Measurements from ENCODE around the gene ADARB1.

ADARB1 gene

DNA sequence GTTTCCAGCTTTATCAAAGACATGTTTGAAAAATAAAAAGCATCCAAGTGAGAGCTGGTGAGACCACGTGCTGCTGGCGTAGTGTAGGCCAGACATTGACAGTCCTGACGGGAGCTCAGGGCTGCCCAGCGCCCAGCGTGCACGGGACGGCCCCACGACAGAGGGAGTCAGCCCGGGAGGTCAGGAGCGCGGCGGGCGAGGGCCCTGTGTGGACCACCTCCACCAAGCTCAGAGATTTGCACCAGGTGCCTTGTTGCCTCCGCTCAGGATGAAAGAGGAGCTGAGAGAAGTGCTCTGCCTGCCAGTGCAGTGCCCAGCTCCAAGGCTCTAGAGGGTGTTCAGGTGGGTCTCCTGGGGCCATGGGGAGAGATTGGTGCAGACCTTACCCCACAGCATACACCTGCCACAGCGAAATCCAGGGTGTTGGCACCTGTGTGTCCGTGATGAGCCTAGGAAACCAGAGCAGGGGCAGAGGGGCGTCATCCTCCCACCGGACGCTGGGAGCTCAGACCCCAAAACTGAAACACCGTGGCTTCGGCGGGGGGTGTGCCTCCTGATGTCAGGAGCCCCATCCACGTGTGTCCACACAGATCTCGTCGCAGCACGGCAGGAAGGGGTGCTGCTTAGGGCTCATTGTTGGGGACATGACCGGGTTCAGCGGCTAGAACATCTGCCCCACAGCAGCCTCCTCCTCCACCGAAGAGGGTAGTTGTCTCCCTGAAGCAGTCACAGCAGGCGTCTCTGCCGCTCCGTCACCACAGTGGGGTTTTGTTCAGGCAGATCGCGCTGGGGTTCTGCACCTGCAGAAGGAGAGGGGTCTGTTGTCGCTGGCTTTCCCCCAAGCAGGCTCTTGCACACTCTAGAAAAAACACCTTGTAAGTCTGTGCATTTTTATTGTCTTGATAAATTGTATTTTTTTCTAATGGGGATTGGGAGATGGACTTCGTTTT, 149.1 kb downstream of the ADARB1 start:
- DNase-seq (ENCODE audit: low read depth, low spot score): no peak
- no peak overlapping the region for H3K4me3 ChIP-seq (ENCODE audit: low read length)

DNA sequence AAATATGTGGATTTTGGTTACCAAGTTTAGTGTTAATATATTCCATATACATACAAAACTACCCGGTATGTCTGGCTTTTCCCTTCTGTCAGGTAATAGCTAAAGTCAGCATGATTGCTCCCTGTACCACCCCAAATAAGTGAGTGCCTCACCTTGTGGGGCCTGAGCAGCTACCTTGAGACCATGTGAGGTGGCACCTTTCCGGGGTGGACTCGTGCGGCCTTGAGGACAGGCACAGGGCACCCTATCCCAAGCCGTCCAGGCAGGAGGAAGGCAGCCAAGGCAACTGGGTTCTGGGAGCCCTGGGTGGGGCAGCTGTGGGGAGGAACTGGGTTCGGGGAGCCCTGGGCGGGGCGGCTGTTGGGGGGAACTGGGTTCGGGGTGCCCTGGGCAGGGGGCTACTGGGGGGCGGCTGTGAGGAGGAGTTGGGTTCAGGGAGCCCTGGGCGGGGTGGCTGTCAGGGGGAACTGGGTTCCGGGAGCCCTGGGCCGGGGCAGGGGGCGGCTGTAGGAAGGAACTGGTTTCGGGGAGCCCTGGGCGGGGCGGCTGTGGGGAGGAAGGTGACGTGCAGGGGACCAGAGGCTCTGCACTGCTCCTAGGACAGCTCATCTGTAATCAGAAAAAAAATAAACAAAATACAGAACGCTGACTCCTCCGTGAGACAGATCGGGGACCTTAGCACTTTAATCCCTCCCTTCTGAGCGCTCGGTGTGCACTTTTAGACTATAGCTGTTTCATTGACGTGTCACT, 150.0 kb downstream of the ADARB1 start:
- no peak overlapping the region for H3K4me3 ChIP-seq (ENCODE audit: low read length)
- no peak for DNase-seq (ENCODE audit: low read depth, low spot score)

DNA sequence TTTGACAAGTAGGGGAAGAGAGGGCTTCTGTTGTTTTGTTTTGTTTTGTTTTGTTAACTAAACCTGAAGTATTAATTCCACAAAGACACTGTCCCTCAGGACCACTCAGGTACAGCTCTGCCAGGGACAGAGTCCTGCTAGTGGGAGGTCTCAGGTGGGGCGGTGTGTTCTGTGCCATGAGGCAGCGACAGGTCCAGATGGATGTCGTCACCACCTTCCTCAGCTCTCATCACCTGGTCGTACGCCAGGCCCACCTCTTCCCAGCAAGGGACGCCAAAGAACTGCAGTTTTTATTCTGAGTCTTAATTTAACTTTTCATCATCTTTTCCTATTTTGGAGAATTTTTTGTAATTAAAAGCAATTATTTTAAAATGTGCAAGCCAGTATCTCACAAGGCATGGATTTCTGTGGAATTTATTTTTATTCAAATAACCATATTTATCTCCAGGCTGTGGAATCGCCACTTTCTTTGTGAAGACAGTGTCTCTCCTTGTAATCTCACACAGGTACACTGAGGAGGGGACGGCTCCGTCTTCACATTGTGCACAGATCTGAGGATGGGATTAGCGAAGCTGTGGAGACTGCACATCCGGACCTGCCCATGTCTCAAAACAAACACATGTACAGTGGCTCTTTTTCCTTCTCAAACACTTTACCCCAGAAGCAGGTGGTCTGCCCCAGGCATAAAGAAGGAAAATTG, 150.8 kb downstream of the ADARB1 start:
- no peak overlapping the region for H3K4me3 ChIP-seq (ENCODE audit: low read length)
- no peak for DNase-seq (ENCODE audit: low read depth, low spot score)

DNA sequence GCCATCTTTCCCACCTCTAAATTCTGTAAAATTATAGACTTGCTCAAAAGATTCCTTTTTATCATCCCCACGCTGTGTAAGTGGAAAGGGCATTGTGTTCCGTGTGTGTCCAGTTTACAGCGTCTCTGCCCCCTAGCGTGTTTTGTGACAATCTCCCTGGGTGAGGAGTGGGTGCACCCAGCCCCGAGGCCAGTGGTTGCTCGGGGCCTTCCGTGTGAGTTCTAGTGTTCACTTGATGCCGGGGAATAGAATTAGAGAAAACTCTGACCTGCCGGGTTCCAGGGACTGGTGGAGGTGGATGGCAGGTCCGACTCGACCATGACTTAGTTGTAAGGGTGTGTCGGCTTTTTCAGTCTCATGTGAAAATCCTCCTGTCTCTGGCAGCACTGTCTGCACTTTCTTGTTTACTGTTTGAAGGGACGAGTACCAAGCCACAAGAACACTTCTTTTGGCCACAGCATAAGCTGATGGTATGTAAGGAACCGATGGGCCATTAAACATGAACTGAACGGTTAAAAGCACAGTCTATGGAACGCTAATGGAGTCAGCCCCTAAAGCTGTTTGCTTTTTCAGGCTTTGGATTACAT, 151.5 kb downstream of the ADARB1 start:
- no peak for DNase-seq (ENCODE audit: low read depth, low spot score)
- no peak overlapping the region for H3K4me3 ChIP-seq (ENCODE audit: low read length)

DNA sequence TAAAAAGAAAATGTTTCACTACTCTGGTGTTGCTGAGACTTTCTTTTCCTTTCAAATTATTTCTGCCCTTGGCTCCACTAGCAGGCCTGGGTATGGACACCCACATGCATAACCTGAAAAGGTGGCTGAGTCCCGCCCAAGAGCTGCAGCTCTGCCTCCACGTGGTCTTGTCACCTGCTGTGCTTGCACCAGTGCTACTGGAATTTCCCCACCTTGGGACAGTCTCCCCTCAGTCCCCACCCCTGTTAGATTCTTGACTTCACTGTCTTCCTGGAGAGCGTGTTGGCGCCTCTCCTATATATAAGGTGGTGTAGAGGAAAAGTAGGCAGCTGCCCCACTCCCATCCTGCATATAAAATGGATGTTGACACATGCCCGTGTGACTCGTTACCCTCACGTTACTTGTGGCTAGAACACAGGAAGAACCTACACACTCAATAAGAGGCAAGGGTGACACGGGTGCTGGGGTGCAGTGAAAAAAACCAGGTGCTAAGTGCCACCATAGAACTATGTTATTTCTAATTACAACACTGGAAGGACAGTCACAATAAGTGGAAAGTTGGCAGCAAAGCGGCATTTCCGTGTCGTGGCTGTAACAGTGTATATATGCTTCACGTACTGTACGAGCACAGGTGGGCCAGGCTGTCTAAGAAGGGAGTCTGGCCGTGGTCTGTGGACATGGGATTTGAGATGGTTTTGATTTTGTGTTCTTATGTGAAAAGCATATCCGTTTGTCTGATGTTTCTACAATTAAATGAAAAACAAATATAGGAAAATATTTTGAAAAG, 152.4 kb downstream of the ADARB1 start:
- peak; percentile 23 for DNase-seq (ENCODE audit: low read depth, low spot score)
- no peak overlapping the region for H3K4me3 ChIP-seq (ENCODE audit: low read length)

DNA sequence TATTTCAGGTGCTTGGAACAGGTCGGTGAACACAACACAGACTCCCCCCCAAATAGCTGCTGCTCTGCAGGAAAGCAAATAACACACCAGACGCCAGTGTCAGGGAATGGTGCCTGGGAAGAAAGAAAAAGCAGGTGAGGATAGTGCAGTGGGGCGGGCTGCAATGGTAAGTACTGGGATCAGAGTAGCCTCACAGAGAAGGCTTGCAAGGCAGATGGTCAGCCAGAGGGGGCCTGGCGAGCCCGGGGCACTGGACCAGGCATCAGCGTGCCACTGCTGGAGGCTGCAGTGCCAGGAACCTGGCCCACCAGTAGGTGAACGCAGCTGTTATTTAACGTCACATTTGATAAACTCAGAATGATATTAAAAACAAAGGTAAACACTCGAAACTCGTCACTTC, 153.4 kb downstream of the ADARB1 start:
- no peak for DNase-seq (ENCODE audit: low read depth, low spot score)

DNA sequence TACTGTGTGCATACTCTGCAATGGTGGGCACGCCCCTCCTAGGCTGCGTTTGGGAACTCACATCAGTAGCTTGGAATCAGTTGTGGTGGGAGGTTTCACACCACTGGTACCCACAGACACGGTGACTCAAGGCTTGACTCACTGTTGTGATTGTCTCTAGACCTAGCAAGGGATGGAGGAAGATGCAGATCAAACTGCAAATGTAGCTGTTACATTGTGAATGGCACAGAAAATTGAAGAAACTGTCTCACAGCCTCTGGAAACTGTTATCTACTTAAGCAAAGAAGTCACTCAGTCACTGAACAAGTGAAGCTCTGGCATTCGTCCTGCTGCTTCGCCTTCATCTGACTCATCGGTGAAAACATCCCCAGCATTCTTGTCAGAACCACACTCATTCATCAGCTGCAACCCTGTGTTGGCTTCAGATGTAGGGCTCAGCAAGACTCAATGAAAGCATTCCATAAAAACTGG, 153.8 kb downstream of the ADARB1 start:
- H3K4me3 ChIP-seq (ENCODE audit: low read length): no peak overlapping the region

More for the DNA sequence above, 153.4 kb downstream of the ADARB1 start:
- no peak overlapping the region for H3K4me3 ChIP-seq (ENCODE audit: low read length)

DNA sequence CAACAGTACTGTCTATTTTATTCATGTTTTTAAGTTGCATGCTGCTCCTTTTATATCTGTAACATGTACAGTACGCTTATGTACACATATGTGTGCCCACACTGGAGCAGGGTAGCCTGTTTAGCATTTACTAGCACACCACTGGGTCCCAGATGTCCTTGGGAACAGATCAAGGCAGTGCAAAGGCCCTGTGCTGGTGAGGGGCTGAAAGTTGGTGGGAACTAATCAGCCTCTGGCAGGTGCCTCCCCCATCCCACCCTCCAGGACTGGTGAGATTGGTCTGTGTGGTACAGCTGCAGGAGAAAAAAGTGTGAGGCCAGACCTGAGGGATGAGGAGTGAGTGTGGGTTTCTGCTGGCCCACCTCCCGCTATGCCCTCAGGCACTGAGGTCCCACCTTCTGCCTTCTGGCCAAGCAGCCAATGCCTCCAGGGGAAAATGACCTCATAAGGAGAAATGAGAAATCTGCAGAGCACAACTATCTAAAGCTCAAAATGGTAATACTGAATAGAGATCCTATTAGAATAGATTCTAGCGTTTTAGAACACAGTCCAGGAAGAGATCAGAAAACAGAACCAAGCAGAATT, 154.4 kb downstream of the ADARB1 start:
- H3K4me3 ChIP-seq (ENCODE audit: low read length): no peak overlapping the region
- no peak for DNase-seq (ENCODE audit: low read depth, low spot score)

More for the DNA sequence above, 153.8 kb downstream of the ADARB1 start:
- no peak for DNase-seq (ENCODE audit: low read depth, low spot score)

DNA sequence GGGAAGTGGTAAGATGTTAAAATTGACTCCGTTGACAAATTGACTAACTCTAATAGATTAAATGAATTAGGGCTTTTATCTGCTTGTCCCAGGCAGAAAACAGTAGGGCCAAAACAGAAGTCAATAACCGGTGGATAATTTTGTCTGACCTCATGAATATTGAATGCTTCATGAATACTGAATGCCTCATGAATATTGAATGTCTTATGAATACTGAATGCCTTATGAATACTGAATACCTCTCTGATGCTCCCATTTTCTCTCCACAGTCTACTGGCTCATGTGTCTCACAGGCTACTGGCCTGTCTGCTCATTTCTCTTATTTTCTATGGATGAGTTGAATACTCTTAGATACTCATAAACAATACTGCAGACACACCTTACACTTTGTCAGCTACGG, 157.3 kb downstream of the ADARB1 start:
- no peak for DNase-seq (ENCODE audit: low read depth, low spot score)
- H3K4me3 ChIP-seq (ENCODE audit: low read length): no peak overlapping the region

DNA sequence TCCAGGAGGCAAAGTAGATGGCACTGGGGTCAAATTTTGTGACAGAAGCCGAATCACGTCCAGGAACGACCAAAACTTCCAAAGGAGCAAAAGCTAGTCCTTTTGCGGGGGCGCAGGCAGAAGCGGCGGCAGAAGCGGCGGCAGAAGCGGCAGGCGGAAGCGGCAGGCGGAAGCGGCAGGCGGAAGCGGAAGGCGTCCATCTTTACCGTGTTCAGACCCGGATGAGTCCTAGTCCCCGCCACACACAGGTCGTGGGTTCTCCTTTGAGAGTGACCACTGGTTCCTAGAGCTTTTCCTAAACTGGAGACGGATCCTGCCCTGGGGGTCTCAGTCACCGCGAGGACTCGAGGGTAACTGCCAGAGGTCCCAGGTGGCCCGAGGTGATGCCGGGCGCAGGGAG, 159.7 kb downstream of the ADARB1 start:
- DNase-seq (ENCODE audit: low read depth, low spot score): no peak
- no peak overlapping the region for H3K4me3 ChIP-seq (ENCODE audit: low read length)

DNA sequence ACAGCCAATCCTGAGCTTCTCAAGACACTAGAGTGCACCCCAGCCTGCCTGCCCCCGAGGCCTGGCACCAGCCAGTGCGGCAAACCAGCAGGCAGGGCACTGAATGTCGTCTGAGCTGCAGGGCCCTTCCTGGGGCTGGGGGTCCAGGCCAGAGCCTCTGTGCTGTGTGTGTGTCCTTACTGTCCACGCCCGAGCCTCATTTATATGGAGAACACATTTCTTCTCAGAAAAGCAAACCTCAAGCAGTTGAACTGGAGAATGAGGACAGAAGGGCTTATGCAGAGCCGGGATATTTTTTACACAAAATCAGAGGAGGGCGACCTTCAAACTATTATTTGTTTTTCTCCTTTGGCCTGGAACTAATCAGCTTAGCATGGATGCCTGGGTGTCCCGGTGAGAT, 160.6 kb downstream of the ADARB1 start:
- no peak overlapping the region for H3K4me3 ChIP-seq (ENCODE audit: low read length)
- no peak for DNase-seq (ENCODE audit: low read depth, low spot score)

DNA sequence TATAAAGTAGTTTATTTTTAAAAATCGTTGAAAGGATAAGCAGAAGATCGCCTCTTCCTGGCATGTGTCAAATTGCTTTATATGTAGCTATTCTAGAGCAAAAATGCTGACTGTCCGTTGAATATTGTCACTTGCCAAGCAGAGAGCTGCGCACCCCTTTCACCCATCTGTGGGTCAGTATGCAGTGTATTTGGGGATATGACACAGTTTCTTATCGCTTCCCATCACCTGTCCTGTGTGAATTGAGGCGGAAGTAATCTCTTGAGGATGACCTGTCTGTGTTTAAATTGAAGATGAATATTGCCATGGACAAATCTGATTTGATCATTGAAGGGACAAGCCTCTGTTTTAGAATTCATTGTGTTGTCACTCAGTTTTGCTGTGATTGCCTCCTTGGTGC, 161.1 kb downstream of the ADARB1 start:
- no peak for DNase-seq (ENCODE audit: low read depth, low spot score)
- H3K4me3 ChIP-seq (ENCODE audit: low read length): no peak overlapping the region

DNA sequence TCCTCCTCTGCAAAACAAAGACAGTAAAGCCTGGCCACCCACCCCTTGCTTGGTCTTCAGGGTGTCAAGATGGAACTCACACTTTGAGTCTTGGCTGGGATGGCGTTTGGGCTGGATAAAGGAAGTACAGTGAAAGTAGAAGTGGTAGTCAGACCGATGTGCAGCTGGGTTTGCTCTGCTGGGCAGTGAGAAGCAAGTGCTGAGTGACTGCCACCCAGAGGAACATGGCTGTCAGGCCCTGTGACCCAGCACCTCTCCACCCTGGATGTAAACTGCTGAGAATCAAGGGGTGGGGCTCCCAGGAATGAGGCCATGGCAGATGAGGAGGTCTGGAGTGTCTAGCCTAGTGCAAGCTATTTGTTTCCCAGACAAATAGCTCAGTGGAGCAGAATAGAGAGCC, 162.1 kb downstream of the ADARB1 start:
- no peak overlapping the region for H3K4me3 ChIP-seq (ENCODE audit: low read length)
- DNase-seq (ENCODE audit: low read depth, low spot score): no peak

DNA sequence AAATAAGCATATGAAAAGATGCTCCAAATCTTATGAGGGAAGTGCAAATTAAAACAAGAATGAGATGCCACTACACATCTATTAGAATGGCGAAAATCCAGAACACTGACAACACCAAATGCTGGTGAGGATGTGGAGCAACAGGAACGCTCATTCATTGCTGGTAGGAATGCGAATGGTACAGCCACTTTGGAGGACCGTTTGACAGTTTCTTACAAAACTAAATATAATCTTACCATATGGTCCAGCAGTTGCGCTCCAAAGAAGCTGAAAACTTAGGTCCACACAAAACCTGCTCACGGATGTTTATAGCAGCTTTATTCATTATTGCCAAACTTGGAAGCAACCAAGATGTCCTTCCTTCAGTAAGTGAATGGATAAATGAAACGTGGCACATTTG, 163.0 kb downstream of the ADARB1 start:
- DNase-seq (ENCODE audit: low read depth, low spot score): no peak
- H3K4me3 ChIP-seq (ENCODE audit: low read length): no peak overlapping the region

DNA sequence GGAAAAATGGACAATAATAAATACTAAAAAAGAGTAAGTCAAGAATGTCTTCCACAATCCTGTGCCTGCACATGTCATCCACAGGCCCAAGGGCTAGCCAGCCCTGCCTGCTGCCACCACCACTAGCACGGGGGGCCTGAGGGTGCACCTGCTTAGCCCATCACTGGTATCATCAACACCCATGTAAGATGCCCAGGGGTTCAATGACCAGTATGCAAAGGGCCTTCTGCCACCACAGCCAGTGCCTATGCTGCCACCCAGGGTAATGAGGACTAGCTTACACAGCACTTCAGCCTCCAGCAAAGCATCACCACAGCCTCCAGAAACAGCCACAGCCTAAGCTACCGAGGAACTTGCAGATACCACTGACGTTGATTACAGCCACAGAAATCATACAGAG, 167.0 kb downstream of the ADARB1 start:
- DNase-seq (ENCODE audit: low read depth, low spot score): no peak
- no peak overlapping the region for H3K4me3 ChIP-seq (ENCODE audit: low read length)

DNA sequence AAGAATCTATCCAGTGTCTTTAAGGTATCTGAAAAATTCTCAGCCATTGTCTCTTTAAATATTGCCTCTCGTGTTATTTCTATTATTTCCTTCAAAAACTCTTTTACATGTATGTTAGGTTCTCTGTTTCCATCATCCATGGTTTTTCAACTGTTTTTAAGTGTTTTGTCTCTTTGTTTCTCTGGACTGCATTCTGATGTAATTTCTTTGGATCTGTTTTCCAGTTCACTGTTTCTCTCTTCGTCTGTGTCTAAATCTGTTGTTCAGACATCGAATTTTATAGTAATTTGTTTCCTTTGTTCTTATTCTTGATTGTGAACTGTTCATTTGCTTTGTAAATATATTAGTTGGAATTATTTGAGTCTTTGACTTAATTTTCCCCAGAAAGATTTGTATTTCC, 169.2 kb downstream of the ADARB1 start:
- H3K4me3 ChIP-seq (ENCODE audit: low read length): no peak overlapping the region
- no peak for DNase-seq (ENCODE audit: low read depth, low spot score)

DNA sequence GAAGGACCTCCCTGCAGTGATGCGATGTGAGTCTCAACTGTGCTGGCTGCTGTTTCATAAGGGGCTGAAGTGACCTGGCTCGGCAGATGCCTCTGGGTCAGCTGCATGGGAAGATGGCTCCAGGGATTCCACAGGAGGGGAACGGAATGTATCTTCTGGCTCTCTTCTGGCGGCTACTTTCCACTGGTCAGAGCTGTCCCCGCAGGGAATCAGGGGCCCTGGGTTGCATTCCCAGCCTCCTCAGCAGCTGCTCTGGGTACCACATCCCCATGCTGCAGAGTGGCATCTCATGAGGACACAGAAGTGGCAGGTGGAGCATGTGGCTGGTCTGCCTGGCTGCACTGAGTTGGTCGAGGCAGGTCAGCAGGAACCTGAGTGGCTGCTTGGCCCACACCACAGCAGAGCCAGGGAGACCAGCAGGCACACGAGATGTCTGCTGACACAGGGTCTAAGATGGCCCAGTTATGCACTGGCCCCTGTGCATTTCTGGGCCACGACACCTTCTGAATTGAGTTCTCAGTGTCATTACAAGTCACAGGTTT, 170.5 kb downstream of the ADARB1 start:
- no peak overlapping the region for H3K4me3 ChIP-seq (ENCODE audit: low read length)
- DNase-seq (ENCODE audit: low read depth, low spot score): no peak
